ENCODE data around the gene LRRK1.

GRCh38 chr15:101027273-101027901 is 108.2 kb downstream of the LRRK1 start:
- TF ChIP-seq, protein P1, sequence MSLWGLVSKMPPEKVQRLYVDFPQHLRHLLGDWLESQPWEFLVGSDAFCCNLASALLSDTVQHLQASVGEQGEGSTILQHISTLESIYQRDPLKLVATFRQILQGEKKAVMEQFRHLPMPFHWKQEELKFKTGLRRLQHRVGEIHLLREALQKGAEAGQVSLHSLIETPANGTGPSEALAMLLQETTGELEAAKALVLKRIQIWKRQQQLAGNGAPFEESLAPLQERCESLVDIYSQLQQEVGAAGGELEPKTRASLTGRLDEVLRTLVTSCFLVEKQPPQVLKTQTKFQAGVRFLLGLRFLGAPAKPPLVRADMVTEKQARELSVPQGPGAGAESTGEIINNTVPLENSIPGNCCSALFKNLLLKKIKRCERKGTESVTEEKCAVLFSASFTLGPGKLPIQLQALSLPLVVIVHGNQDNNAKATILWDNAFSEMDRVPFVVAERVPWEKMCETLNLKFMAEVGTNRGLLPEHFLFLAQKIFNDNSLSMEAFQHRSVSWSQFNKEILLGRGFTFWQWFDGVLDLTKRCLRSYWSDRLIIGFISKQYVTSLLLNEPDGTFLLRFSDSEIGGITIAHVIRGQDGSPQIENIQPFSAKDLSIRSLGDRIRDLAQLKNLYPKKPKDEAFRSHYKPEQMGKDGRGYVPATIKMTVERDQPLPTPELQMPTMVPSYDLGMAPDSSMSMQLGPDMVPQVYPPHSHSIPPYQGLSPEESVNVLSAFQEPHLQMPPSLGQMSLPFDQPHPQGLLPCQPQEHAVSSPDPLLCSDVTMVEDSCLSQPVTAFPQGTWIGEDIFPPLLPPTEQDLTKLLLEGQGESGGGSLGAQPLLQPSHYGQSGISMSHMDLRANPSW (CRISPR knock-in tag; conservative IDR thresholded peaks at IDR 0.05; ENCODE audit: low read depth): no peak
- no peak for TF ChIP-seq SP1 (CRISPR knock-in tag; conservative IDR thresholded peaks at IDR 0.05)
- TF ChIP-seq CTCF (IDR thresholded peaks at IDR 0.05): no peak
- no peak for TF ChIP-seq NFYB (CRISPR knock-in tag; conservative IDR thresholded peaks at IDR 0.05; ENCODE audit: low read depth)
- TF ChIP-seq, protein P2, sequence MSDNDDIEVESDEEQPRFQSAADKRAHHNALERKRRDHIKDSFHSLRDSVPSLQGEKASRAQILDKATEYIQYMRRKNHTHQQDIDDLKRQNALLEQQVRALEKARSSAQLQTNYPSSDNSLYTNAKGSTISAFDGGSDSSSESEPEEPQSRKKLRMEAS (CRISPR knock-in tag; IDR thresholded peaks at IDR 0.05): no peak
- TF ChIP-seq MYBL2 (CRISPR knock-in tag; IDR thresholded peaks at IDR 0.05): no peak
- no peak for TF ChIP-seq ZNF281 (CRISPR knock-in tag; IDR thresholded peaks at IDR 0.05)
- TF ChIP-seq, protein P3, sequence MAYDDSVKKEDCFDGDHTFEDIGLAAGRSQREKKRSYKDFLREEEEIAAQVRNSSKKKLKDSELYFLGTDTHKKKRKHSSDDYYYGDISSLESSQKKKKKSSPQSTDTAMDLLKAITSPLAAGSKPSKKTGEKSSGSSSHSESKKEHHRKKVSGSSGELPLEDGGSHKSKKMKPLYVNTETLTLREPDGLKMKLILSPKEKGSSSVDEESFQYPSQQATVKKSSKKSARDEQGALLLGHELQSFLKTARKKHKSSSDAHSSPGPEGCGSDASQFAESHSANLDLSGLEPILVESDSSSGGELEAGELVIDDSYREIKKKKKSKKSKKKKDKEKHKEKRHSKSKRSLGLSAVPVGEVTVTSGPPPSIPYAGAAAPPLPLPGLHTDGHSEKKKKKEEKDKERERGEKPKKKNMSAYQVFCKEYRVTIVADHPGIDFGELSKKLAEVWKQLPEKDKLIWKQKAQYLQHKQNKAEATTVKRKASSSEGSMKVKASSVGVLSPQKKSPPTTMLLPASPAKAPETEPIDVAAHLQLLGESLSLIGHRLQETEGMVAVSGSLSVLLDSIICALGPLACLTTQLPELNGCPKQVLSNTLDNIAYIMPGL (CRISPR knock-in tag; IDR thresholded peaks at IDR 0.05): no peak
- TF ChIP-seq CREB1 (CRISPR knock-in tag; IDR thresholded peaks at IDR 0.05): no peak
- no peak for TF ChIP-seq FOXK1 (CRISPR knock-in tag; IDR thresholded peaks at IDR 0.05)

Data from WTC11 (cell line).